HG03139 (cell line): ENCODE measurements around the gene CELSR1.

ENCODE experiments used
- ATAC-seq: cut with Tn5 transposase; IDR thresholded peaks from one replicate; pipeline ENCODE4 v1.9.1; 2021; ENCODE audit not compliant: unreplicated experiment

CELSR1 gene

DNA sequence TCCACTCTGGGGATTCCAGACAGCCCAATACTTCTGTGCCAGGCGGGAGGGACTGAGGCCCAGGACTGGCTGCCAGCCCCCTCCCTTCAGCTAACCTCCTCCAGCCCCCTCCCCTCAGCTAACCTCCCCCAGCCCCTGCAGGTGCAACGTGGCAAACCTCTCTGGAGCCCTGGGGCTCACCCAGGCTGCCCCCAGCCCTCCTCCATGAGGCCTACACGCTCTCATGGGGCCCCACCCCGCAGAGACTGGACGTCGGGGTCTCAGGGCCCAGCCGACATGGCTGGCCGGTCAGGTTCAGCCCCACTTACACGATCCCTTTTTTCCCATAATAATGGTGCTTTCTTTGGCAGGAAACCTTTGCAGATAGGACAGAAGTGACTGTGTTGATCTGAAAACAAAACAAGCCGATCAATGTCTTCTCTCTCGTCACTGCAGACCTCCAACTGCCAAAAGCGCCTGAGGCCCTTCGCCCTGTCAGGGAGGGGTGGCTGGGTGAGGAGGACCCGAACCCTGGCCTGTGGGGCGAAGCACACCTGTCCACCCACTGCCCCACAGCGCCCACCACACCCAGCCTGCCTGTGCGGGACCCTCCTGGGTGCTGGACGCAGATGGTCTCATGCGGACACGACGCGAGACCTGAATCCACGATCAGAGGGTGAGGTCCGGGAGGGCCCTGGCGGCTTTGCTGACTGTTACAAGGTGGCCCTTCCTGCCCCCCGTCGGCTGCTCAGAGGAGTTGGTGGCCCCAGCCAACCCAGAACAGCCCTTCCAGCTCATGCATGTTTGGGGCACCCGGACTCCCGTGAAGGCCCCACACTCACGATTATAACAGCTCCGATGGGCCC, 168.3 kb downstream of the CELSR1 start:
- no peak for ATAC-seq

DNA sequence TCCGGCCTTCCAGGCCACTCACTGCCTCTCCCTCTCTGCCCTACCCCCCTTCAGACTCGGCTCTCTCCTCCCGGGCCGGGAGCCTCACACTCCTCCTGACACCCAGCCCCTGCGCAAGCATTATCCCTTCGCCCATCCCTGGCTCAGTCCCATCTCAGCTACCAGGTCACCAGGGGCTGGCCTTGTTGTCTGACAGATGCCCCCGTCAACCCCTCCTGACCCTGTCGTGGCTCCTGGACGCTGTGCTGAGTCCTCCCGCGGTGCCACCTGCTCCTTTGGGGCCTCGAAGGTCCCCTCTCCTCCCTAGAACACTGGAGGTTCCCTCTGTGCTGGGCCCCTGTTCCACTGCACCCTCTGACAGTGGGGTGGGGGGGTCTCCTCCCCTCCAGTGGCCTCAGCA, 169.0 kb downstream of the CELSR1 start:
- ATAC-seq: no peak

DNA sequence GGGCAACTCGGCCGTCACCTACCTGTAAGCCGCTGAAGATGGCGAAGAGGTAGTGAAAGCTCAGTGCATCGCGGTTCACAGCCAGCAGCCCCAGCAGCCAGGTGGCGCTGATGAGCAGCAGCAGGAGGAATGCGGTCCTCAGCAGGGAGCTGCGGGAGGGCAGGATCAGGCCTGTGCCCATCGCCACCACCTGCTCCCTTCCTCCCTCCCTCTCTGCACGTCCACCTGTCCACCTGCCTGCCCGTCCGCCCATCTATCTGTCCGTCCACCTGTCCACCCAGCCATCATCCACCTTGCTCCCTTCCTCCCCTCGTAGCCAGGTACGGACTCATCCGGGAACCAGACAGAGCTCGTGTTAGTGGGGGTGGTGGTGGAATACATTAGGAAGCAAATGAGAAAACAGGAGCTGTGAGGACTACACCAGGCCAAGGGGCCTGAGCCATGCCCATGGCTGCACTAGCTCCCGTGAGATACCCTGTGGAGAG, 169.7 kb downstream of the CELSR1 start:
- no peak for ATAC-seq

GRCh38 chr22:46366801-46367706, 170.4 kb downstream of the CELSR1 start:
- no peak for ATAC-seq

GRCh38 chr22:46366327-46366731, 171.1 kb downstream of the CELSR1 start:
- ATAC-seq: no peak

- no peak for ATAC-seq
These were observed 172.2 kb downstream of the CELSR1 start for GRCh38 chr22:46365166-46365624.

DNA sequence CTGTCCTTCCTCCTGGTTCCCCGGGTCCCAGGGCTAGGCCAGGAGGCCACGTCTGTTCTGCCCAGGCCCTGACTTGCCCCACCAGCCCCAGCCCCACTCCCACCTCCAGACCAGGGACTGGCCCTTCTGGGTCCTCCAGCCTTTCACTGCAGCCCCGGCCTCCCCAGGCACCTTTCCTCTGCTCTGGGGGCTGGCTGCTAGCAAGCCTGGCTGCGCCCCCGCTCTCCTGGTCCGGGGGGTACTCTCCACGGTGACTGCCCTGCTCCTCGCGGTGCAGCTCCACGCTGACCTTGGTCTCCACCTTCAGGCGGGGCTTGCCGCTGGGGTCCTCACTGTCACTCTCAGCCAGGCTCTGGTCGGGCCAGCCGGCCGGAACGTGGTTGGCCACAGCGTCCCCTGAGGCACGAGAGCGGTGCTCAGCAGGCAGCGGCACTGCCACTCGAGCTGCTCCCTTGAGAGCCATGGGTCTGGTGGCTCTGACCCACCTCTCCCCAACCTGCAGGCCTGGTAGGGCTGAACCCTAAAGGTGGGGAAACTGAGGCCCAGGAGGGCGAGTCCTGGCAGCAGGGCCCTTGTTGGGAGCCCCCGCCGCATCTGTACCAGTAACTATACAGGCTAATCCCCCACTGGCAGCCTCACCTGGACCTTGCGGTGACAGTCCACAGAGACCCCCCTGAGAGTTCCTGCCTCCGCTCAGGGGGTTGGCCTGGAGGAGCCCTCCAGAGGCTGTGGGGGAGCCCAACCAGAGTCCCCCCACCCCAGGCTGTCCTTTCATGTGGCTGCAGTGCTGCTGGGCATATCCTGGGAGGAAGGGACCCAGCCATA, 172.9 kb downstream of the CELSR1 start:
- ATAC-seq: no peak

DNA sequence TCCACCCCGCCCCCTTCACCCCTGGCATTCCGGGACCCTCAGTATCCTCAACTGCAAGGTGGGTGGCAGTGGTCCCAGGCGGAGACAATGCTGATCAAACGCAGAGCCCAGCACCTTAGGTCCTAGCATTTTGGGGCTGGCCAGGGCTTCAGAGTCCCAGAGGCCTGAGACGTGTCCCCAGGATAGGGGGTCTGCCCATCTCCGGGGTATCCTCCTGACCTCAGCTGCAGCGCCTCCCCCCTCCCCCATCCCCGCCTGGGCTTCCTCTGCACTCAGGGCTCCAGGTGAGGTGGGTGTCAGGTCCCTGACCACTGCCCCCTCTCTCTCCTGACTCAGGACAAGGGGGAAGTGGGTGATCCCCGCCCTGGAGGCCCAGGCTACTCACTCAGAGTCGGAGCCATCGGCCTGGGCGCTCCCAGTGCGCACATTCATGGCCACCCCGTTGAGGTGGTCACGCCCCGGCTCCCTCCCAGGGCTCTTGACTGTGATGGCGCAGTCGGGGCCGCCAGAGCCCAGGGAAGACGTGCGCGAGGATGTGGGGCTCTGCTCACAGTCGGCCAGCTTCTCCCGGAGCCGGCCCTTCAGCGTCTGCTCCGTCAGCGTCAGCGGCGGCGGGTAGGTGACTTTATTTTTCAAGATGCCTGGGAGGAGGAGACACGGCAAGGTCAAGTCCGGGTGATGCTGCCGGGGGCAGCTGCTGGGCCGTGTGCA, 173.7 kb downstream of the CELSR1 start:
- ATAC-seq: no peak

DNA sequence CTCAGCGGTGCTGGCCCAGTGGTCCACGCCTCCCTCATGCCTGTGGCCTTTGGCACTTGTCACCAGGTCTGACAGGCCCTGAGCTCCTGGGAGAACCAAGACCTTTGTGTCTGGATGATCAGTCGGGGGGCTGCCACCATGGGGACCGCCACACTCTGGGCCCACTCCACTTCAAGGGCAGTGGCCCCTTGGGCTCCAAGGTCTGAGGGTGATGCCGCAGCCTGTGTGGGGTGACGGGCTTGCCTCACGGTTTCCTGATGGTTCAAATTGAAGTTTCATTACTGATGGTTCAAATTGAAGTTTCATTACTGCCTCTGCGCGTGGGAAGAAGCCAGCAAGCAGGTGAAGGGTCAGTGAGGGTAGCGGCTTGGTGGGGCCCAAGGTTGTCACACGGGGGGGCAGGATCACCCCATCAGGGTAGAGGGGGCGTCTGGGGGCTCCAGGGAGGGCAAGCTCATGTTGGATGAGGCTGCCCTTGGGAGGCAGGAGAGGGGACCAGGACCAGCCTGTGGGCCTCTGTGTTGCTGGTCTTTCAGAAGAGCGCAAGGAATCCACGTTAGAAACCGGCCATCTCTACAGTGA, 174.4 kb downstream of the CELSR1 start:
- no peak for ATAC-seq

- no peak for ATAC-seq
These were observed 175.1 kb downstream of the CELSR1 start for GRCh38 chr22:46362203-46362933.

- ATAC-seq: no peak
These were observed 175.6 kb downstream of the CELSR1 start for GRCh38 chr22:46361826-46362202.

- ATAC-seq: no peak
These were observed 176.5 kb downstream of the CELSR1 start for GRCh38 chr22:46360891-46361290.

GRCh38 chr22:46360097-46360496, 177.3 kb downstream of the CELSR1 start:
- ATAC-seq: no peak

- no peak for ATAC-seq
These were observed 178.1 kb downstream of the CELSR1 start for GRCh38 chr22:46359362-46359761.

DNA sequence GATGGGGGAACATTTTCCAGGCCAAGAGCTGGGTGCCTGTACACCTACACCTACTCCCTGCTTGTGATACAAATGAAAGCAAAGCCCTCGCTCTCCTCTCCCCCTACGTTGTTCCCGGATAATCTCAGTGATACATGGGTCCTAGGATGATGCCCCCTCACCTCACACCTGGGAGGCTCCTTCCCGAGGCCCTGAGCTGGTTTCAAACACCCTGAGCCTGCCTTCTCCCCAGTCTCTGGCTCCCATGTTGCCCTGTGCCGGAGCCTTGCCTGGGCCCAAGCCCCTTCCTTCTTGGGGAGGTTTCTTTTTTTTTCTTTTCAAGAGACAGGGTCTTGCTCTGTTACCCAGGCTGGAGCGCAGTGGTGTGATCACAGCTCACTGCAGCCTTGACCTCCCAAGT, 178.7 kb downstream of the CELSR1 start:
- ATAC-seq: no peak

DNA sequence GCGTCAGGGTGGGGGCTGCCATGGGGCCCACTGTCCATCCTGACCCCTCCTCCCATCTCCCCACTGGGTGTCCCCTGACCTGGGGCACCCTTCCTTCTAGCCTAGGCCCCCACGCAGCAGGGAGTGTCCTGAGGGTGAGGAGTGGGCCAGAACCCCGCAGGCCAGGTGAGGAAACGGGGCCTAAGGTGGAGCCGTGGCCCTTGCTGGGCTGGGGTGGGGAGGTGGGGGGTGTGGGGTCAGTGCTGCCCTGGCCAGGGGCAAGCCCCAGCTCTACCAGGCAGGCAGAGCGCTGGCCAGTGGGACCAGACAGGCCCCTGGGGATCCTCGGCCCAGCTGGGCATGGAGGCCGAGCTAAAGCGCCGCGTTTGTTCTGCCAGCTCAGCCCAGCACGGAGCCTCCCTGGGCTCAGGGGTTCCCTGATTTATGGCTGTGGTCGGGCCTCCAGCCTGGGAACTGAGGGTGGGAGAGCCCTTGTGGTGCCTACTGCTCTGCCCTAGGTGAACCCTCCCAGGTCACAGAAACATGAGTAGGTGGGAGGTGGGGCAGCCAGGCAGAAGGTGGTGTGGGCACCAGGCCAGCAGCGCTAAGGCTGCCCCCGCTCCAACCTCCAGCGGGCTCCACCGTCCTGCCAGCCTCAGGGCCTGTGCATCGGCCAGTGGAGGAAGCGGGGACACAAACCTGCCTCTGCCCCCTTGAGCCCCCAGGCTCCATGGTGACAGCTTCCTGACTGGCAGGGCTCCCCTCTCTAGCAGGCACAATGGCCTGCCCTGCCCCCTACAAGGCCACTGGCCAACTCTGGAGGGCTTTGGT, 179.5 kb downstream of the CELSR1 start:
- ATAC-seq: no peak

GRCh38 chr22:46356496-46357480, 180.6 kb downstream of the CELSR1 start:
- ATAC-seq: no peak
